HCT116 (cell line): Measurements from ENCODE around the gene GNG7. TPM values are rescaled to one million over a fixed set of nuclear protein-coding genes. Genes with fewer than 3 reads are reported as not detected.

Experiments
- ATAC-seq: fragments of 200-7000 bp; cut with Tn5 transposase; 2 replicates; pipeline ENCODE4 v1.9.1; 2020; ENCODE audit warnings: mild to moderate bottlenecking, moderate library complexity
- BruUV-seq: library from RNA; stranded (reverse); fragments of 400-500 nt; replicated peaks from 2 replicates; lab custom pipeline; 2021; lab: Mats Ljungman, UMichigan
- CTCF ChIA-PET: fragments of 300-600 bp; sonication (Branson Sonifier 250); formaldehyde crosslinking; loops from one replicate; lab custom pipeline; 2021; ENCODE audit warnings: antibody characterized with exemption; lab: Charles Lee
- POLR2A ChIA-PET: fragments of 300-600, 350-600 bp; sonication (Branson Sonifier 250); formaldehyde crosslinking; loops from one replicate; lab custom pipeline; 2021; ENCODE audit warnings: antibody characterized with exemption; lab: Charles Lee
- RAD21 ChIA-PET, 2 experiments: fragments of 300-600 bp; sonication (Branson Sonifier 250); formaldehyde crosslinking; loops; one replicate each; lab custom pipeline; 2023; ENCODE audit warnings: low total read pairs in 2 of 2; ENCODE audit not compliant: uncharacterized antibody in 2 of 2, unreplicated experiment in 2 of 2, low non-redundant PET in 1 of 2; lab: Charles Lee
- DNase-seq: peaks from one replicate; pipeline ENCODE4 v3.0.0-alpha.2; 2010; ENCODE audit warnings: low read depth, low spot score
- H2AFZ ChIP-seq: fragments of 200-600 bp; shearing (Covaris generic), sonication (generic); 2 replicates; pipeline ENCODE4 v1.6.1; 2017; ENCODE audit warnings: low read depth, mixed run types, mixed read lengths, antibody characterized with exemption, low read length; ENCODE audit not compliant: poor library complexity, severe bottlenecking
- H3K27ac ChIP-seq: 2 replicates; pipeline ENCODE4 v1.5.1; 2012; ENCODE audit warnings: low read depth, low read length
- H3K27me3 ChIP-seq: fragments of 200-600 bp; sonication (generic); 2 replicates; pipeline ENCODE4 v1.6.1; 2016; ENCODE audit warnings: mixed run types, low read length, mixed read lengths; ENCODE audit not compliant: insufficient read depth
- H3K36me3 ChIP-seq, 2 experiments: fragments of 200-500 bp in 1 of 2; fragments of 200-600 bp in 1 of 2; sonication (Bioruptor generic) in 1 of 2; sonication (generic) in 1 of 2; 2 replicates each; pipeline versions ENCODE4 v1.5.1 to v1.6.1; 2014 to 2016; ENCODE audit warnings: low read length in 2 of 2, inconsistent platforms in 1 of 2, mixed read lengths in 1 of 2, mixed run types in 1 of 2; ENCODE audit not compliant: insufficient read depth in 2 of 2, control insufficient read depth in 1 of 2
- H3K4me1 ChIP-seq, 2 experiments: fragments of 200-600 bp in 1 of 2; sonication (generic) in 1 of 2; 2 replicates each; pipeline versions ENCODE4 v1.5.1 to v1.6.1; 2012 to 2017; ENCODE audit warnings: low read length in 2 of 2, inconsistent platforms in 1 of 2, mild to moderate bottlenecking in 1 of 2, mixed read lengths in 1 of 2, mixed run types in 1 of 2, moderate library complexity in 1 of 2; ENCODE audit not compliant: insufficient read depth in 2 of 2, control insufficient read depth in 1 of 2
- H3K4me2 ChIP-seq: fragments of 200-600 bp; sonication (generic); 2 replicates; pipeline ENCODE4 v1.6.1; 2017; ENCODE audit warnings: mixed run types, low read length, mixed read lengths
- H3K4me3 ChIP-seq, 2 experiments: fragments of 200-600 bp in 1 of 2; sonication (generic) in 1 of 2; replicated peaks in 1 of 2; 2 replicates each; pipeline ENCODE4 v1.5.1; 2011 to 2016; ENCODE audit warnings: low read length in 2 of 2, control low read depth in 1 of 2, low read depth in 1 of 2, mild to moderate bottlenecking in 1 of 2, mixed read lengths in 1 of 2, mixed run types in 1 of 2
- H3K79me2 ChIP-seq: fragments of 200-600 bp; sonication (generic); 2 replicates; pipeline ENCODE4 v1.6.1; 2017; ENCODE audit warnings: mild to moderate bottlenecking, mixed run types, low read length, moderate library complexity, mixed read lengths; ENCODE audit not compliant: insufficient read depth
- H3K9ac ChIP-seq: fragments of 200-600 bp; sonication (generic); 2 replicates; pipeline ENCODE4 v1.6.1; 2016; ENCODE audit warnings: low read length, mixed read lengths
- H3K9me2 ChIP-seq: fragments of 200-600 bp; sonication (generic), shearing (Covaris generic); 2 replicates; pipeline ENCODE4 v1.6.1; 2017; ENCODE audit warnings: mixed run types, mild to moderate bottlenecking, moderate library complexity; ENCODE audit not compliant: insufficient read depth
- H3K9me3 ChIP-seq, 2 experiments: fragments of 200-500 bp in 1 of 2; fragments of 200-600 bp in 1 of 2; sonication (Bioruptor generic) in 1 of 2; sonication (generic) in 1 of 2; 2 replicates each; pipeline ENCODE4 v1.6.1; 2014 to 2017; ENCODE audit warnings: low read length in 2 of 2, mixed read lengths in 2 of 2, inconsistent platforms in 1 of 2, low read depth in 1 of 2, mild to moderate bottlenecking in 1 of 2, mixed run types in 1 of 2, moderate library complexity in 1 of 2; ENCODE audit not compliant: control insufficient read depth in 1 of 2, insufficient read depth in 1 of 2
- H4K20me1 ChIP-seq: fragments of 200-600 bp; sonication (generic), shearing (Covaris generic); 2 replicates; pipeline ENCODE4 v1.6.1; 2017; ENCODE audit warnings: mixed run types, mild to moderate bottlenecking, moderate library complexity; ENCODE audit not compliant: insufficient read depth
- CBX3 ChIP-seq: IDR thresholded peaks from 2 replicates; pipeline ENCODE4 v1.6.1; 2012; ENCODE audit warnings: low read depth
- EGR1 ChIP-seq: IDR thresholded peaks from 2 replicates; pipeline ENCODE4 v1.6.1; 2012; ENCODE audit warnings: low read depth
- ELF1 ChIP-seq: IDR thresholded peaks from 2 replicates; pipeline ENCODE4 v1.6.1; 2012; ENCODE audit warnings: low read depth, borderline replicate concordance
- FOSL1 ChIP-seq: IDR thresholded peaks from 2 replicates; pipeline ENCODE4 v1.6.1; 2012; ENCODE audit warnings: low read depth
- JUND ChIP-seq: IDR thresholded peaks from 2 replicates; pipeline ENCODE4 v1.6.1; 2012
- POLR2A ChIP-seq: IDR thresholded peaks from 2 replicates; pipeline ENCODE4 v1.7.0; 2011; ENCODE audit warnings: borderline replicate concordance; ENCODE audit not compliant: insufficient read depth, insufficient read length; ENCODE audit errors: extremely low read depth
- YY1 ChIP-seq: IDR thresholded peaks from 2 replicates; pipeline ENCODE4 v1.6.1; 2011; ENCODE audit warnings: low read length, low read depth, moderate library complexity, mild to moderate bottlenecking; ENCODE audit not compliant: insufficient replicate concordance; ENCODE audit errors: extremely low read depth
- ZFX ChIP-seq: fragments of 450-650 bp; IDR thresholded peaks from 2 replicates; pipeline ENCODE4 v1.6.1; 2017
- ZNF274 ChIP-seq: fragments of 200-500 bp; sonication (Bioruptor generic); IDR thresholded peaks from 2 replicates; pipeline ENCODE4 v1.6.1; 2014; ENCODE audit warnings: mild to moderate bottlenecking, low read depth, low read length, inconsistent platforms
- intact Hi-C: fragments of 100-400 bp; cut with micrococcal nuclease; formaldehyde crosslinking; loops from 2 replicates; pipeline ENCODE4 v1.10.0; 2022
- total RNA-seq: library from RNA; stranded (reverse); gene quantifications from one replicate; pipeline ENCODE4 v1.2.1, GENCODE V29; 2021; ENCODE audit not compliant: unreplicated experiment
- TF ChIP-seq, protein P1 (sequence below): IDR thresholded peaks from 2 replicates; pipeline ENCODE4 v1.6.1; 2012
- TF ChIP-seq, protein P2 (sequence below): IDR thresholded peaks from 2 replicates; pipeline ENCODE4 v1.6.1; 2012; ENCODE audit warnings: low read depth

Gene GNG7
- total RNA-seq, 1 experiment from 2014 or later: 11.3 TPM

DNA sequence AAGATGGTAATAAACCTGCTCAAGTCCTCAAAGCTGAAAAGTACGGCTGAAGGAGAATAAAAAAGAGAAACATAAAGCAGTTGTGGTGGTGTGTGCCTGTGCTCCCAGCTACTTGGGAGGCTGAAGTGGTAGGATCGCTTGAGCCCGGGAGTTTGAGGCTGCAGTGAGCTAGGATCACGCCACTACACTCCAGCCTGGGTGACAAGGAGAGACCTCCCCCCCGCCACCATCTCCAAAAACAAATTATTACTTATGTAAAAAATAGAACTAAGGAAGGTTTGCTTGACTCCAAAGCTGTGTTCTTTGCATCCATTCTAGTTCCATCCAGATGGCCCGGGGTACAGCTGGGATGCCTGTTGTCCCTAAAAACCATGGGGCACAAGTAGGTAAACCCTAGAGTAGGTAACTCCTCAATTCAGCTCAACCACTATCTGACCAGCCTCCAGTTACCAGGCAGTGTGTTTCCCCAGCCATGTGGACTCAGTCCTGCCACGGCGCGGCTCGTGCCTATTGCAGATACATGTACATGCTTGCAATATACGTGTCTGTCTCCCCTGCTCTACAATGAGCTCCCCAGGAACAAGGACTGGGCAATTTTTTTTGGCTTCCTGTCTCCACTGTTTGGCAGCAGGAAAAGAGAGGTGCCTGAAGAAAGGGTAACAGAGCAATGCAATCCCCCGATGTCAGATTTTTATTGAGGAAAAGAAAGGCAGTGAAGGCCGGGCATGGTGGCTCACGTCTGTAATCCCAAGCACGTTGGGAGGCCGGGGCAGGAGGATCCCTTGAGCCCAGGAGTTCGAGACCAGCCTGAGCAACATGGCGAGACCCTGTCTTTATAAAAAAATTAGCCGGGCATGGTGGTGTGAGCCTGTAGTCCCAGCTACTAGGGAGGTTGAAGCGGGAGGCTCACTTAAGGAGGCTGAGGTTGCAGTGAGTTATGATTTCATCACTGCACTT, 101.3 kb downstream of the GNG7 start:
- intact Hi-C loops: no loop called here
- Histone ChIP-seq H3K9me3 (no peaks in the 10 kb centered on the region; a peak in 1 of 4 replicates), H4K20me1 (no peaks in the 10 kb centered on the region), H3K9ac (no peak overlapping the region), H3K4me1 (peaks cover 14 to 17% of the 10 kb centered on the region in 2 experiments), H3K4me2 (no peak overlapping the region), H3K27me3 (no peaks in the 10 kb centered on the region), H3K79me2 (no peaks in the 10 kb centered on the region), H3K9me2 (no peaks in the 10 kb centered on the region), H3K27ac (no peak overlapping the region), H3K4me3 (no peak overlapping the region), H3K36me3 (no peaks in the 10 kb centered on the region), H2AFZ (no peak overlapping the region)
- TF ChIP-seq CBX3: no peak
- DNase-seq: no peak
- no TSS peak for BruUV-seq
- CTCF ChIA-PET: interaction anchor here (2.0 kb wide), 1 partner anchor 10 kb away, joined by 7 read pairs; no protein-coding TSS in a partner anchor
- no peak for ATAC-seq
- POLR2A ChIA-PET: interaction anchor here (1.0 to 1.3 kb wide), 3 partner anchors 121 to 173 kb away, joined by 3 to 4 read pairs (median 3); partner anchors contain the start of genes GADD45B and TIMM13
- RAD21 ChIA-PET: interaction anchor here in 1 of 2 experiments (0.5 kb wide), 1 partner anchor 73 kb away, joined by 3 read pairs; no protein-coding TSS in a partner anchor

DNA sequence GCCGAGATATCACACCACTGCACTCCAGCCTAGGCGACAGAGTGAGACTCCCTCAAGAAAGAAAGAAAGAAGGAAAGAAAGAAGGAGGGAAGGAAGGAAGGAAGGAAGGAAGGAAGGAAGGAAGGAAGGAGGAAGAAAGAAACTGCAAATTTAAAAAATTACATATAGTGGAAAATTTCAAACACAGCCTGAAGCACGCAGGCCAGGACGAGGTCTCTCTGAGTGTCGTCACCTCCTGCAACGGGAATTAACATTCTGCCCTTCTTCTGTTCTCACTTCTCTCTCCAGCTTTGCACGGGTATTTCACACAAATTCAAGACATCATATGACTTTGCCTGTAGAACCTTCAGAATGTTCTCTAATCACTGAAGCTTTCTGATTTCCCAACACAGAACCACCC, 108.2 kb downstream of the GNG7 start:
- DNase-seq (no peak), ATAC-seq (no peak)
- H3K9me2 ChIP-seq: no peaks in the 10 kb centered on the region
- no peaks in the 10 kb centered on the region for H3K27me3 ChIP-seq
- H4K20me1 ChIP-seq: no peaks in the 10 kb centered on the region
- H3K4me3 ChIP-seq: no peak overlapping the region
- no peaks in the 10 kb centered on the region for H3K9me3 ChIP-seq
- no peak overlapping the region for H3K27ac ChIP-seq
- CTCF ChIA-PET: no interaction called here
- POLR2A ChIA-PET: interaction anchor here (0.9 kb wide), 1 partner anchor 118 kb away, joined by 3 read pairs; the partner anchor contains the start of gene GADD45B
- H2AFZ ChIP-seq: no peak overlapping the region
- intact Hi-C loops: no loop called here
- H3K9ac ChIP-seq: no peak overlapping the region
- TF ChIP-seq YY1: no peak
- no peak for TF ChIP-seq ZNF274
- no peak for TF ChIP-seq JUND
- TF ChIP-seq EGR1: no peak
- no peak for TF ChIP-seq POLR2A
- no peak for TF ChIP-seq FOSL1
- TF ChIP-seq, protein P1, sequence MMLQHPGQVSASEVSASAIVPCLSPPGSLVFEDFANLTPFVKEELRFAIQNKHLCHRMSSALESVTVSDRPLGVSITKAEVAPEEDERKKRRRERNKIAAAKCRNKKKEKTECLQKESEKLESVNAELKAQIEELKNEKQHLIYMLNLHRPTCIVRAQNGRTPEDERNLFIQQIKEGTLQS: no peak
- no peak for TF ChIP-seq ZFX
- no peak for TF ChIP-seq ELF1
- TF ChIP-seq, protein P2, sequence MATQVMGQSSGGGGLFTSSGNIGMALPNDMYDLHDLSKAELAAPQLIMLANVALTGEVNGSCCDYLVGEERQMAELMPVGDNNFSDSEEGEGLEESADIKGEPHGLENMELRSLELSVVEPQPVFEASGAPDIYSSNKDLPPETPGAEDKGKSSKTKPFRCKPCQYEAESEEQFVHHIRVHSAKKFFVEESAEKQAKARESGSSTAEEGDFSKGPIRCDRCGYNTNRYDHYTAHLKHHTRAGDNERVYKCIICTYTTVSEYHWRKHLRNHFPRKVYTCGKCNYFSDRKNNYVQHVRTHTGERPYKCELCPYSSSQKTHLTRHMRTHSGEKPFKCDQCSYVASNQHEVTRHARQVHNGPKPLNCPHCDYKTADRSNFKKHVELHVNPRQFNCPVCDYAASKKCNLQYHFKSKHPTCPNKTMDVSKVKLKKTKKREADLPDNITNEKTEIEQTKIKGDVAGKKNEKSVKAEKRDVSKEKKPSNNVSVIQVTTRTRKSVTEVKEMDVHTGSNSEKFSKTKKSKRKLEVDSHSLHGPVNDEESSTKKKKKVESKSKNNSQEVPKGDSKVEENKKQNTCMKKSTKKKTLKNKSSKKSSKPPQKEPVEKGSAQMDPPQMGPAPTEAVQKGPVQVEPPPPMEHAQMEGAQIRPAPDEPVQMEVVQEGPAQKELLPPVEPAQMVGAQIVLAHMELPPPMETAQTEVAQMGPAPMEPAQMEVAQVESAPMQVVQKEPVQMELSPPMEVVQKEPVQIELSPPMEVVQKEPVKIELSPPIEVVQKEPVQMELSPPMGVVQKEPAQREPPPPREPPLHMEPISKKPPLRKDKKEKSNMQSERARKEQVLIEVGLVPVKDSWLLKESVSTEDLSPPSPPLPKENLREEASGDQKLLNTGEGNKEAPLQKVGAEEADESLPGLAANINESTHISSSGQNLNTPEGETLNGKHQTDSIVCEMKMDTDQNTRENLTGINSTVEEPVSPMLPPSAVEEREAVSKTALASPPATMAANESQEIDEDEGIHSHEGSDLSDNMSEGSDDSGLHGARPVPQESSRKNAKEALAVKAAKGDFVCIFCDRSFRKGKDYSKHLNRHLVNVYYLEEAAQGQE: no peak
- H3K4me2 ChIP-seq: no peak overlapping the region
- RAD21 ChIA-PET: no interaction called here
- no peaks in the 10 kb centered on the region for H3K36me3 ChIP-seq
- no peaks in the 10 kb centered on the region for H3K79me2 ChIP-seq
- peaks cover 6 to 20% of the 10 kb centered on the region in 2 experiments; a peak in 3 of 4 replicates for H3K4me1 ChIP-seq
- no TSS peak for BruUV-seq
